T1000 (cell line): ENCODE data around the gene AKT3.

ENCODE experiments used
- DNase-seq: peaks from one replicate; lab custom pipeline; 2025; ENCODE audit warnings: mixed read lengths; lab: John Stamatoyannopoulos, UW

The AKT3 gene

DNA sequence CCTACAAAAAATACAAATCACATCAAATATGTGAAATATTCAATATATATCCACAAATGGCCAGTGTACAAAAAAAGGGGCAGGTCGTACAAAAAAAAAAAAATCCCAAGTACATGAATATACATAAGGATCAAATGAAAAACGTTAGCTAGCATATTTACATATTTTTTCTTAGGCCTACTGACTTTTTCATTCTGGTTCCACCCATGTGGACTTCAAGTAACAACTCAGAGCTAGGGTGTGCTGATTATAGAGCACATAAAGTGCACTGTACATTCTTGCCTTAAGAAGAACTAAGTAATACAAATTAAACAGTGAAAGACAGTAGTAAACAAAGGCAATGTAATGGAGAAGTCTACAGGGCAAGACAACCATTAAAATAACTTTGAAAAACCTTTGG, 297.0 kb downstream of the AKT3 start:
- no peak for DNase-seq

DNA sequence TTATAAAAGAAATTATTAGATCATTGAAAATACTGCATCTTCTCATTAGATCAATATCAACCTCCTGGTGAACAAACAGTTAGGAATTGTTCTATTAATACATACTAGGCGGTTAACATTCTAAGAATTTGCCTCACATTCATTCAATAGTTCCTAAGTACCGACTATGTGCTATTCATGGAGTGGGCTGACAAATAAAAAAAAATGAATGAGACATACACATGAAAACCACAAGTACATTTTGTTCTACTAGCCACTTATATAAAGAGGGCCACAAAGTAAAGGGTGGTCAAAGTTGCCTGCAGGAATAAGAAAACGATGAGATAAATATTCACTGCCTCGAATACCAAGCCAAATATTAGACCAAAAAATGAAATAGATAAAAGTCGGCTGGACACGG, 299.8 kb downstream of the AKT3 start:
- no peak for DNase-seq

- no peak for DNase-seq
Measured at GRCh38 chr1:243549791-243550190, 300.3 kb downstream of the AKT3 start.

GRCh38 chr1:243549108-243549507, 300.9 kb downstream of the AKT3 start:
- DNase-seq, result no peak

GRCh38 chr1:243548516-243548915, 301.5 kb downstream of the AKT3 start:
- DNase-seq, result no peak

DNA sequence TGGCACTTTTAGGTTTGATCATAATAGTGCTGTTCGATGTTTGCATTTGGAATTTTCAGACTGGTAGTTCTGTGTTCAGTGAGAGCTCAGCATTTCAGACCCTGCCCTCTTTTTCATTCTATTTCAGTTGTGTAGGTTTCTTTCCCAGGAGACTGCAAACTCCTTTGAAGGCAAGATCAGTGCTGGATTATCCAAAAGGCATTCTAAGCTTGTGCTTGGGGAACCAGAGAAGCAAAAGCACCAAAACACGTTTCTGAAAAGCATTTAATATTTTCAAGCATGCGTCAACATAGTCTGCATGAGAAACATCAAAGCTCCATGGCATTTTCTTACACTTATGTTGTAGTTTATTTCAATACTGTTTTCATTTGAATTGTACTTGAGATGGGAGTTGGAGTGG, 302.2 kb downstream of the AKT3 start:
- no peak for DNase-seq

DNA sequence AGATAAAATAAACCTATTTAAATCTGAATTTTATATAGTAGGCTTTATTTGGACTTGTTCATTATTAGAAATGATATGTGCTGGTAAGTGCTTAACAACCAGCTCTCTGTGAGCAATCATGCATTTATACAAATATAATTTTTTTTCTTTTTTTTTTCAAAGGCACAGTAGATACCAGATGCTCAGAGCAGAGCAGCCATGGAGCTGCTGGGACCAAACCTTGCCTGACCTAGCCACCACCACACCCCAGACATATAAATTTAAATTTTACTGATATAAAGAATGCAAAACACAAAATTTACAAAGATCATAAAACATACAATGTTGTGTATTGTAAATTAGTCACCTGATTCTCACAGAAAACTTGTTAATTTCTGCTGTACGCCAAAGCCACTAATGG, 303.6 kb downstream of the AKT3 start:
- no peak for DNase-seq

DNA sequence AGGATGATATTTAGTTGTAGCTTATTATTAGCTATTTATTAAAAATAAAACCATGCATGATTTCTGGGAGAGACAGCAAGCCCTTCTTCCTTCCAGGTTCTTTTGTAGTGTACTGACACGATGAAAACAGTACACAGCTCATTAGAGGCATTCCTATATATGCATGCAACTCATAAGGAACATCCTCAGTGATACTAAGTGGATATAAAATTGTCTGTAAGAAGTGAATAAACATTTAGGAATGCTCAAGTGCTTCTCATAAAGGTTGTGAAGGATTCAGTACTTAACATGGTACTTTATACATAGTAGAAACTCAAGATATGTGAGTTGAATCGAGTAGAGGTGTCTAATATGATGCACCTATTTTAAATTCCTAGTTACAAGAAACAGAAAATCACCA, 306.5 kb downstream of the AKT3 start:
- no peak for DNase-seq

DNA sequence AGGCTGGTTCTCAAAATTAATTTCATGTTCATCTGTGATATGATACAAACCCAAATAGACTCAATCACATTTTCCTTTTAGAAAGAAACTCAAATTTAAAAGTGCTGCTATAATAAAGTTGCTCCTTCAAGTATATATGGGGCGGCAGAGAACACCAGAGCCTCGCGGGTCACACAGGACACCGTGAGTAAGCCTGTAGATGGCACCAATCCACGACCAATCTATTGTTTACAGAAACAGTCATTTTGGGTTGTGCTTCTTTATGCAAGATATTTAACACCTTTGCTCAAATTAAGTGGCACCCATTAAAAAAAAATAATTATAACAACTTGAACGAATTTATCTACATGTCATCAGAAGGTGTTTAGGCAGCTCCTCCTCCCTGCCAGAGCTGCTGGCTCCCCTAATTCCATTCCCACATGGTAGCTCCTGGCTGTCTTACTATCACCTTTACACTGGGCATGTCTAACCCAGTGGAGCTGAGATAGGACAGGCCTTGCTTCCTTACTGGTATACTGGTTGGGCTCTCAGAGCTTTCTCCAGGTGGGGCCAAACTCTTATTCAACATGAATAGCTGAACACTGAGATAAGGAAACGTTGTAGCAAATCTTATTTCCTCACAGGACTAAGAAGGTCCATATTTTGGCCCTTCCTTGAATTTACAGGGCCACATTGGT, 307.2 kb downstream of the AKT3 start:
- DNase-seq, result no peak

DNA sequence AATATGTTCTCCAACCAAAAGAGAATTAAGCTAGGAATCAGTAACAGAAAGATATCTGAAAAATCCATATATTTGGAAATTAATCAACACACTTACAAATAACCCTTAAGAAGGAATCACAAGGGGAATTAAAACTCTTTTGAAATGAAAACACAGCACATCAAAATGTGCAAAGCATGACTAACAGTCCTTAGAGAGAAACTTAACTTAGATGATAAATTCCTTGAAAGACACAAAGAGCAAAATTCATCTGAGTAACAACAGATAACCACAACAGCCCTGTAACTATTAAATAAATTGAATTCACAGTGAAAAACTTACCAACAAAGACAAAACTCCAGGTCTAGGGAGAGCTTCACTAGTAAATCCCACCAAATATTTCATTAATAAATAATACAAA, 310.4 kb downstream of the AKT3 start:
- no peak for DNase-seq

DNA sequence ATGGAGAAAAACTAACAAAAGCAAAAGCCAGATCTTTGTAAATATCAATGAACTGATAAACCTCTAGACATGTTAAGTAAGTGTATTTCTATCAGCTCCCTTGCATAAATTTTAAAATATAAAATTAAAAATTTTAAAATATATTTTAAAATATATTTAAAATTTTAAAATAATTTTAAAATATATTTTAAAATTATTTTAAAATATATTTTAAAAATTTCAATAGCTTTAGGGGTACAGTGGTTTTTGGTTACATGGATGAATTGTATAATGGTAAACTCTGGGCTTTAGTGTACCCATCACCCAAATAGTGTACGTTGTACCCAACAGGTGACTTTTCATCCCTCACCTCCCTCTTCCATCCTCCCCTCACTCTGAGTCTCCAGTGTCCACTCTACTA, 315.0 kb downstream of the AKT3 start:
- DNase-seq, result no peak

GRCh38 chr1:243529512-243529911, 320.5 kb downstream of the AKT3 start:
- DNase-seq, result no peak

- no peak for DNase-seq
Measured at GRCh38 chr1:243528459-243529121, 321.5 kb downstream of the AKT3 start.

- DNase-seq, result no peak
Measured at GRCh38 chr1:243526180-243526579, 323.9 kb downstream of the AKT3 start.

DNA sequence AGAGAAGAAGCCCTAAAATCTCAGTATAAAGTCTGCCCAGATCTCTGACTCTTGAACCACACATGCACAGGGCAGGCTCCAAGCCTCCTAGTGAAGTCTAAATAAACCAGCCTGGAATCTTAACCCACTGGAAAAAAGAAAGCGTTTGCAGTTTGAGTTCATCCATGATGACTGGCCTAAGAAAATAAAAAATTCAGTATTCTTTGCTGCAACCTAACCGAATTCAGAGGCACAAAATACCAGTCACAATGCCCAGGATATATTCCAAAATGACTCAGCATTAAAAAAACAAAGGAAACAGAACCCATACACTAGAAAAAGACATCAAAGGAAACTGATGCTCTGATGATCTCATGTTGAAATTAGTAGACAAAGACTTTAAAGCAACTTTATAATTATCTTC, 325.0 kb downstream of the AKT3 start:
- DNase-seq, result no peak

DNA sequence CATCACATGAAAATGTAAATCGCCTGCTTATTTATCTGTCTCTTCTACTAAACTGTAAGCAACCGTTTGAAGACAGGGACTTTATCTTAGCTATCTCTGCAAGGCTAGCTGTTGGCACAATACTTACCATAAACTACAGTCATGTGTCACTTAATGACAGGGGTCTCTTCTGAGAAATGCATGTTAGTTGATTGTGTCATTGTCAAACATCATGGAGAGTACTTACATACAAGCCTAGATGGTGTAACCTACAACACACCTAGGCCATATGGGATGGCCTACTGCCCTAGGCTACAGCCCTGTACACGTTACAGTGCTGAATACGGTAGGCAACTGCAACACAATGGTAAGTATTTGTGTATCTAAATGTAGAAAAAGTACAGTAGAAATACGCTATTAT, 326.3 kb downstream of the AKT3 start:
- no peak for DNase-seq

GRCh38 chr1:243520831-243521230, 329.2 kb downstream of the AKT3 start:
- DNase-seq, result no peak

DNA sequence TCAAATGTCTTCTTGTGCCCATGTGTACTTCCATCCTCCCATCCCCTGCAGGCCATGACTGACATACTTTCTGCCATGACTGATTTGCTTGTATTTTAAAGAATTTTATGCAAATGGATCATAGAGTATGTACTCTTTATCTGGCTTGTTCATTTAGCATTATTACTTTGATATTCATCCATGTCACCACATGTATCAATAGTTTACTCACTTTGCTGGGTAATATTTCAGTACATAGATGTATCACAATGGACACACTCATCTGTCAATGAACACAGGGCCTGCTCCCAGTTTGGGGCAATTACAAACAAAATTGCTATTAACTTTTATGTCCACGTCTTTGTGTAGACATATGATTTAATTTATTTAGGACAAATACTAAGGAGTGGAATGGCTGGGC, 335.1 kb downstream of the AKT3 start:
- DNase-seq, result no peak

GRCh38 chr1:243513726-243514491, 336.1 kb downstream of the AKT3 start:
- no peak for DNase-seq

DNA sequence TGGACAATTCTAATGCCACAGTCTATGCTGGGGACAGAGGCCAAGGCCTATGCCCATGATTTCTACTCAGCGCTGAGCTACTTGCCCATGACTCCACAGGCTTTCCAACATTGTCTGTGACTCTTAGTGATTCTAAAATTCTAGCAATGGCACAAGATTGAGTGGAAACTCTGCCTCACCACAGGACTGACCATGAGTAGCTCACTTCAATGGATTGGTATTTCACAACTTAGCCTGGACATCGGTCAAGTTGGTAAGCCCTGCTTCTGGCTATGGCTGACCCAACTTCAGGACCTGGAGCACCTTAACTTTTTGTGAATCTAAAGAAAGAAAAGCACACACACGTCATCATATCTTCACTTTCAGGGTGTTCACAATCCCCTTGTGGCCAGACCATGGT, 339.1 kb downstream of the AKT3 start:
- no peak for DNase-seq

GRCh38 chr1:243508943-243509342, 341.1 kb downstream of the AKT3 start:
- no peak for DNase-seq

DNA sequence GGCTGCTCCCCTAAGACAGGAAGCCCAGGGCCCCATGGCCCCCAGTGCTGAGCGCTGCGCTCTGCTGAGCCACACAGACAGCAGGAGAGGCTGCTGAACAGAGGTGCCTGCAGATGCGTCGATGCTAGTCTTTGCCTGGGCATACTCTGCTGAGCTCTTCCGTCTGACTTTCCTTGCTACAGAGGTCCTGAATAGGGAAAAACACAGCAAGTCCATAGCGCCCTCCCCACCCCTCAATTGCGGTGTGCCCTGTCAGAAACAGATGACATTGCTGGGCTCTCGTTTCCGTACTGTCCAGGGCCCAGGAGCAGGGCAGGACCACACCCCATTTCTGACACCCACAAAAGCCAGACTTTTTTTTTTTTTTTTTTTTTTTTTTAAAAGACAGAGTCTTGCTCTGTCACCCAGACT, 341.7 kb downstream of the AKT3 start:
- DNase-seq, result no peak

DNA sequence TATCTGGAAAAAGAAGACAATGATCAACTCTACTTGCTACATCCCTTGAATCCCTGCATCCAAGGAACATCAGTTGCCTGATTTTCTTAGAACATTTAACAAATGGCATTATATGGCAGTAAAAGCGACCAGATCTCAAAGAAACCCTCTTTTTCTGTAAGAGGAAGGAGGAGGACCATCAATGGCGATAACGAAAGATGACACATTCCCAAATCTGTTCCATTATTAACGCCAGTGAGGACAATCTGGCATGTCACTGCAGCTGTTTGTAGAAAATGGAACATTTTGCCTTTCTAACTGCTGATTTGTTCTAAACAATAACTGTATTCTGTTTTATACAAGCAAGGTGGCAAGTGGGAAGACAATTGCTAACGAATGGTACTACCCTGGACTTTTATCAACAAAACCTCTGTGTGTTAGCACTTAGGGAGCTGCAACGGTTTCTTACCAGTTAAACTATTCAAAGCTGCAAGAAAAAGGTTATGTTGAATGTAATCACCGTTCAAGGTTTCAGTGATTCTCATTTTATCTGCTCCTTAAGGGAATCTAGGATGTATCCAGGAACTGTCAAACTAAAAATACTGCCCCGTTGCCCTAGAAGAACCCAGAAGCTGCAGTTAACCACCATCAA, 342.3 kb downstream of the AKT3 start:
- DNase-seq, result no peak
